Astrocyte of the spinal cord (primary cell): ENCODE data around the gene LDHD.

Source experiments
- DNase-seq: peaks from one replicate; pipeline ENCODE4 v3.0.0; 2011; ENCODE audit warnings: low read depth, low spot score
- H3K4me3 ChIP-seq: 2 replicates; pipeline ENCODE4 v1.5.1; 2011; ENCODE audit warnings: low read depth, mild to moderate bottlenecking, low read length, moderate library complexity
- in situ Hi-C: cut with HindIII; loops from 2 replicates; pipeline ENCODE4 v1.10.0; 2017; ENCODE audit warnings: low sequenced_read_pairs
- TF ChIP-seq, protein P1 (sequence below): IDR thresholded peaks from 2 replicates; pipeline ENCODE4 v1.5.1; 2012; ENCODE audit warnings: low read depth, mild to moderate bottlenecking, low read length, inconsistent platforms

The LDHD gene

GRCh38 chr16:75068085-75069031, 48.2 kb downstream of the LDHD start:
- no peak overlapping the region for H3K4me3 ChIP-seq
- TF ChIP-seq, protein P1, sequence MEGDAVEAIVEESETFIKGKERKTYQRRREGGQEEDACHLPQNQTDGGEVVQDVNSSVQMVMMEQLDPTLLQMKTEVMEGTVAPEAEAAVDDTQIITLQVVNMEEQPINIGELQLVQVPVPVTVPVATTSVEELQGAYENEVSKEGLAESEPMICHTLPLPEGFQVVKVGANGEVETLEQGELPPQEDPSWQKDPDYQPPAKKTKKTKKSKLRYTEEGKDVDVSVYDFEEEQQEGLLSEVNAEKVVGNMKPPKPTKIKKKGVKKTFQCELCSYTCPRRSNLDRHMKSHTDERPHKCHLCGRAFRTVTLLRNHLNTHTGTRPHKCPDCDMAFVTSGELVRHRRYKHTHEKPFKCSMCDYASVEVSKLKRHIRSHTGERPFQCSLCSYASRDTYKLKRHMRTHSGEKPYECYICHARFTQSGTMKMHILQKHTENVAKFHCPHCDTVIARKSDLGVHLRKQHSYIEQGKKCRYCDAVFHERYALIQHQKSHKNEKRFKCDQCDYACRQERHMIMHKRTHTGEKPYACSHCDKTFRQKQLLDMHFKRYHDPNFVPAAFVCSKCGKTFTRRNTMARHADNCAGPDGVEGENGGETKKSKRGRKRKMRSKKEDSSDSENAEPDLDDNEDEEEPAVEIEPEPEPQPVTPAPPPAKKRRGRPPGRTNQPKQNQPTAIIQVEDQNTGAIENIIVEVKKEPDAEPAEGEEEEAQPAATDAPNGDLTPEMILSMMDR = no peak
- in situ Hi-C loops = no loop called here

GRCh38 chr16:75066861-75067447, 49.6 kb downstream of the LDHD start:
- no peak for DNase-seq

More at GRCh38 chr16:75068085-75069031, 48.2 kb downstream of the LDHD start:
- no peak for DNase-seq

GRCh38 chr16:75065521-75066149, 50.9 kb downstream of the LDHD start:
- DNase-seq = no peak
- in situ Hi-C loops = no loop called here
- no peak overlapping the region for H3K4me3 ChIP-seq
- TF ChIP-seq, protein P1 = no peak

More at GRCh38 chr16:75066861-75067447, 49.6 kb downstream of the LDHD start:
- TF ChIP-seq, protein P1 = no peak
- H3K4me3 ChIP-seq = no peak overlapping the region
- in situ Hi-C loops = no loop called here

- H3K4me3 ChIP-seq = no peak overlapping the region
- DNase-seq = no peak
- TF ChIP-seq, protein P1 = no peak
- in situ Hi-C loops = no loop called here
These were observed 51.5 kb downstream of the LDHD start for GRCh38 chr16:75065149-75065505.

- TF ChIP-seq, protein P1 = no peak
- DNase-seq = no peak
- no peak overlapping the region for H3K4me3 ChIP-seq
- in situ Hi-C loops = no loop called here
These were observed 52.0 kb downstream of the LDHD start for GRCh38 chr16:75064403-75065148.

- in situ Hi-C loops = no loop called here
- no peak for DNase-seq
- TF ChIP-seq, protein P1 = no peak
- H3K4me3 ChIP-seq = no peak overlapping the region
These were observed 53.0 kb downstream of the LDHD start for GRCh38 chr16:75063549-75064088.
